Breast epithelium (tissue), 3 donors: ENCODE measurements around the gene AUH.

ENCODE experiments used
- CTCF ChIP-seq, 3 donors: fragments of 450-650 bp; IDR thresholded peaks; one replicate each; pipeline ENCODE4 v1.5.1; 2016 to 2017; ENCODE audit warnings: antibody characterized with exemption in 3 of 3, mild to moderate bottlenecking in 3 of 3, moderate library complexity in 3 of 3
- POLR2A ChIP-seq: fragments of 450-650 bp; IDR thresholded peaks from one replicate; pipeline ENCODE4 v1.6.1; 2016; ENCODE audit warnings: antibody characterized with exemption, mild to moderate bottlenecking, moderate library complexity

DNA sequence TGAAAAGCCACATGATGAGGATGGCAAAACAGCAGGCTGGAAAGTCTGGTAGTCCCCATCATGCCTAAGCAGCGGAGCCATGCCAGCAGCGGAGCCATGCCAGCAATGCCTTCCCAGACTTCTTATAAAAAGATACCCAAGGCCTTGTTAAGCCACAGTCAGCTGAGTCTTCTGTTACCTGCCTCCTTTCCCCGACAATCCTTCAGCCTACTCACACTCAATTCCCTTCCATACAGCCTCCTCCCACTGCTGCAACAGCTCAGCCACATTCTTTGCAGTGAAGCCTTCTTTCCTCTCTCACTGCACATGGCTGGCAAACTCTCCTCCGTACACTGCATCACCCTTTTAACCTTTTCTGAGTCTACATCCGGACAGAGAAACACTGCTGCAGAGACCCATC lies 114.9 kb downstream of the AUH start:
- TF ChIP-seq CTCF (IDR thresholded peaks at IDR 0.05) = no peak
- TF ChIP-seq POLR2A = no peak
